Sciatic nerve (tissue), 2 donors: ENCODE data around the gene SACS. TPM values are rescaled to one million over a fixed set of nuclear protein-coding genes. Genes with fewer than 3 reads are reported as not detected.
A peak's percentile ranks its signal among the peaks of the same experiment; 100 is the strongest.

Experiments
- ATAC-seq: fragments of 200-7000 bp; cut with Tn5 transposase; one replicate; pipeline ENCODE4 v1.9.1; 2020; ENCODE audit warnings: mild to moderate bottlenecking, moderate library complexity
- DNase-seq: peaks from one replicate; pipeline ENCODE4 v3.0.0-alpha.2; 2020; ENCODE audit warnings: low spot score
- intact Hi-C: fragments of 100-400 bp; cut with DNase I; formaldehyde crosslinking; loops from one replicate; pipeline ENCODE4 v1.14.2; 2022
- total RNA-seq: library from RNA; stranded (reverse); fragmentation: NEBNext Ultra II Directional; extraction: Animal tissue kit (Norgen Biotek cat#: 25700); gene quantifications from one replicate; pipeline ENCODE4 v1.2.1, GENCODE V29; 2021
- donor health status: DM: no; HTN: no; CAD: no.
- donor health status: DM: no; HTN: no; CAD: no.

SACS gene
- total RNA-seq, 1 donor from 2014 or later = 18.1 TPM

DNA sequence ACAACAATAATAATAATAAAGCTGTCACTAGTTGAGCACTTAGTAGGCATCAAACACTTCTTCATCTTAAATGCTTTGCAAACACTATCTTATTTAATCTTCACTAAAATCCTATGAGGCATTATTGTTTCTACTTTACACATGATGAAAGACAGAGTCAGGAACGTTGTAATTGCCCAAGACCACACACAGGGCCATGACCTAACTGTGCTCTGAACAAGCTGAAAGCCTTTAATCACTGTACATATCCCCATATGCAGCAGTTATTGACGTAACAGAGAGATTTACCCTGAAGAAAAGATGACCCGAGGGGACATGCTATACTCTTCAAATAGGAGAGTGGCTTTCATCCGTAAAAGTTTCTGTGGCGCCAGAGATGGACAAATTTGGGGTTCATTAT, 53.0 kb downstream of the SACS start:
- DNase-seq = no peak
- no peak for ATAC-seq
- intact Hi-C loops = no loop called here

DNA sequence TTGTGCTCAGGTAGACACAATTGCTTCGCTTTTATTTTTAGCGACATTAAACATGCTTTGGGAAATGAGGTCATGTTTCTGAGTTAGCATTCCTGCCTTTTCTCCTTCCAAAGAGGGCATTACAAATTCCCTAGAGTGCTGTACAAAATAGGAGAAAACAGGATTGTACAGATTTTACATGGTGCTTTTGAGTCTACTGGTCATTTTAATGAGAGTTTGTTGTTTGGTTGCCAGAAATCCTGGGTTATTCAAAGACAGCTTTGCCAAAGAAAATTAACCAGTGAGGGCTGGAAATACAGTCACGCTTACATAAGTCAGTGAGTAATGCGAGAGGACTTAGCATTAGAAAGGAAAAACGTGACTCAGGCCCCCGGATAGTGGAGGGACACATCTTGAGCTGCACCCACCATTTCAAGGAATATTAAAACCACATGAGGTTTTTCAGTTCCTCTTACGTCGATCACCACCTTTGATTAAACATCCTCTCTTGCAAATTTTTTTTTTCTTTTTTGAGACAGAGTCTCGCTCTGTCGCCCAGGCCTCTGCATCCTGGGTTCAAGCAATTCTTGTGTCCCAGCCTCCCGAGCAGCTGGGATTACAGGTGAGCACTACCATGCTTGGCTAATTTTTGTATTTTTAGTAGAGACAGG, 55.4 kb downstream of the SACS start:
- intact Hi-C loops = no loop called here
- ATAC-seq (peak; percentile 64), DNase-seq (no peak)

DNA sequence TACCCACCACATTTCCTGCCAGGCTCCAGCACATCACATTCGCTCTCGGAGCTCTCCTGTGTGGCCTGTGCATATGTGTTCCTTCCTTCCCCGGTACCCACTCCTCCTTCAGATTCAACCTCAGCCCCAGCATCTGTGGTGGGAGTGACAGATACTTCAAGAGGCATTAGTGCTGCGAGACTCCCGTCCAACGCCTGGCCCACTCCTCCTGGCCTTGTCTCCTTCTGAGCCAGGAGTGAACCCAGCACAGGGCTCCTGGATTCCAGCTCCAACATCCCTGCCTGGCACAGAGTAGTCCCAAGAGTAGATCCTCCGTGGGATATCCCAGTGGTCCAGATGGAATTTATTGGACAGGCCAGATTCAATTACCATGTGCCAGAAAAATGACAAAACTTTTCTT, 55.9 kb downstream of the SACS start:
- intact Hi-C loops = no loop called here
- no peak for DNase-seq
- ATAC-seq = no peak

DNA sequence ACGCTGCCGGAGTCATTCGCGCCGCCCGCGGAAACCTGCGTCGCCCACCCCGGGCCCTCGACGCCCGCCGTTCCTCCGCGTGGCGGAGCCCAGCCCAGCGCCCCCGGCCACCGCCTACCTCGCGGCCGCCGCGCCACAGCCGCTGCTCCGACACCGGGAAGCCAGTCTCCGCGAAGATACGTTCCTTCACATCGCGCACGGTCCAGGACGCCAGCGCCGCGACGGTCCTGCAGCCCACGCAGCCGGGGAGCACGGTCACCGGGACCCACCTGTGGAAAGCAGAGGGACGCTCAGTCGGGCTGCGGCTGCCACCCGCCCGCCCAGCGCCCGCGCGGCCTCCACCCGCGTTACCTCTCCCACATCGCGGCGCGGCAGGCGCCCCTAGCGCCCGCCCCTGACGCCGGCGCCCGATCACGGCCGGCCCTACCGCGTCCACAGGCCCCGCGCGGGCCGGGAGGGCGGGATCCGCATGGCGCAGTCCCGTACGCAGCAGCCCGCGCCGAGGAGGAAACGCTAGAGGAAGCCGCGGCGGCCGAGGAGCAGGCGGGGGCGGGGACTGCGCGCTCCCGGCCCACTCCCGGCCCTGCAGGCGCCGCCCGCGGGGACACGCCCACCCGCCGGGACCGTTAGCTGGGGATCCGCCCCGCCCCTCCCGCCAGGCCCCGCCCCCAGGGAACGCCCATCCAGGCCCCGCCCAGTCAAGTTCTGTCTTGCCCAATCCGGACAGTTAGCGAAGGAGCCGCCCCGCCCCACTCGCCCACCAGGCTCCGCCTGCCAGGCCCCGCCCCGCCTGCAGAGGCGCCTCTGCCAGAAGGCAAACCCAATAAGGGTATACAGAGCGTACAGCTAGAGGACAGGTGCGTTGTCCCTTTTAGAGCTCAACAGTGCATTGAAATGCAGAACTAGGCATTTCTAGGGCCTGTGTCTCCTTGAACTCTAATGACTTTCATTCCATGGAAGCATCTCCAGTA, 58.2 kb downstream of the SACS start:
- ATAC-seq (peak; percentile 97), DNase-seq (peak; percentile 98)
- intact Hi-C loops = no loop called here

DNA sequence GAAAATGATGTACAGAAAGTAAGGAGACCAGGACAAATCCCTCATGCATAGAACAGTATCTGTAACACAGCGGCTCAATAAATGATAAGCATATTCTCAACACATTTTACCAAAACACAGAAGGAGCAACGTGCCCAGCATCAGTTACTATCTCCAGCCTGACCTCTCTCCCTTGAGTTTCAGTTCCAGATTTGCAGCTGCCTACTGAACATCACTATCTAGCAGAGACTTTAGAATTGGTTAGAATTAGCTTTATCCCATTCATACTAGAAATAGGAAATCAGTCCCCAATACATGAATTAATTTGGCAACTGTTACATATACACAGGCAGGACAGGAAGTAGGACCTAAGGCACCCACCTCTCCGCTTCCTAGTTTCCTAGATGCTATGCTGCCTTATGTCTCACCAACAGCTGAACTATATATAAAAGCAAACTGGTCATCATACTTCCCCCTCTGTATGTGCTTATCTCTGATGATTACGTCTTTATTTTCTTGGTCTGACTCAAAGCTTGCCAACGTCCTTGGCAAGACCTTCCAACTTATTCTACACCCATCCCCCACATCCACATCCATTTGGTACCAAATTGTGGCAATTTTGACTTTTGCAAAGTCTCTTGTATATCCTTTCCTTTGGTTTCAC, 61.1 kb downstream of the SACS start:
- intact Hi-C loops = no loop called here

DNA sequence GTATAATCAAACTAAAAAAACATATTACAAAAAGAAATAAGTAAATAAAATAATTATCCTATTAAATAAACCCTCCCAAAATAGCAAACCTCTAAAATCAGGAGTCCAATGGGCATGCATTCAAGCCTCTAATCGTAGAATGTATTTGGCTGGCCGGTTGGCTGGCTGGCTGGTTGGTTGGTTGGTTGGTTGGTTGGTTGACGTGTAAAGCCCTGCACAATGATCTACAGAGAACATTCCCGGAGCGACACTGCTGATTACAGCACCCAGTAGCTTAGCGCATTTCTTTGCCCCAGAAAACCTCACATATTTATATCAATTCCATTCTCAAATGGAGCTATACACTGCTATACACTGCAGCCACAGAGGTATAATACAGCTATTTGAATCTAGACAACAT, 65.6 kb downstream of the SACS start:
- DNase-seq = no peak
- intact Hi-C loops = no loop called here
- no peak for ATAC-seq

More for the DNA sequence above, 61.1 kb downstream of the SACS start:
- no peak for ATAC-seq
- DNase-seq = no peak

DNA sequence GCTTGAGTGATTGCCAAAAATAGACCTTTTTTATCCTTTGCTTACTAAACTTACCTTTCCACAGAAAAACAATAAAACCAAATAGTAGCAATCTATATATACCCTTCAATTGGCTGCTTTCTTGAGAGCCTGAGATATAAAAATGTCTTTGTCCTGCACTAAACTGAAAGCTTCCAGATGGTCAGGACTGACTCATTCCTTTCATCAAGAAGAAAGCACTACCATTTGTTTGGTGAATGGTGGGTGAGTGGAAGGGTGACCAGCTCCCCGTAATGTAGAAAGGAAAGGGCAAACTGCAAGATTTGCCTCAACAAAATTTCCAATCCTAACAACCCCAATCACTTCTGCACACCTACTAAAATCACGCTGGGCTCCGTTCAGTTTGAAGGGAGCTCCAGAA, 67.8 kb downstream of the SACS start:
- ATAC-seq (no peak), DNase-seq (no peak)
- intact Hi-C loops = no loop called here

DNA sequence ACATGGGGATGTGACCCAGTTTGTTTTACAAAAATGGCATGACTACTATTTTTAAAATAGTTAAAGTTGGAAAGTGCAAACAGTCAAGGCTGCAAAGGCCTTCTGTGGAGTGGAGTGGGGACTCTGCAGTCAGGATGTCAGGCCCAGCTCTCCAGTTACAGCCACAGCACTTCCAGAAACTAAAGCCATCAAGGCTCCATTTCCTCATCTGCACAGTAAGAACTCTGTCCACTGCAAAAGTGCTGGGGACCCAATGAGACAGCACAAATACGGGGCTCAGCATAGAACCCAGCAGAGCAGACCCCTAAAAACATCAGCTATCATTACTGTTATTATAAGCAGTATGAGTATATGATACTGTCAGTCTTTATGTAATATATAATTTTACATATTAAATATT, 73.6 kb downstream of the SACS start:
- ATAC-seq (no peak), DNase-seq (no peak)
- intact Hi-C loops = no loop called here

DNA sequence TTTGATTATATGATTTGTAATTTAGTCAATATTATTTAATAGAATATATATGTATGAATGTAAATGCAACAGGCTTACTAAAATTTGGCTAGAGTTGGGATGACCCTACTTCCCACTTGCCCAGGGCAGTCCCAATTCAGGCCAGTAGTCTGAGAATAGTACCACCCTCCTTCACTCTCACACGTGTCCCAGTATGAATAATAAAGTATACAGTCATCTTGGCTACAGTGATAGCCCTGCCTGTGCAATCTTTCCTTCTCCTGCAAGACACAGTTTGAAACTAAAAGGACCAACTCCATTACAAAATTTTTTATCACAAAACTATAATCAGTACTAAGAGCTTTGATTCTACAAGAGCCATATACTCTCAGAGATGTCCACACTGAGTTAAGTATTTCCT, 76.2 kb downstream of the SACS start:
- intact Hi-C loops = no loop called here
- ATAC-seq (no peak), DNase-seq (no peak)

DNA sequence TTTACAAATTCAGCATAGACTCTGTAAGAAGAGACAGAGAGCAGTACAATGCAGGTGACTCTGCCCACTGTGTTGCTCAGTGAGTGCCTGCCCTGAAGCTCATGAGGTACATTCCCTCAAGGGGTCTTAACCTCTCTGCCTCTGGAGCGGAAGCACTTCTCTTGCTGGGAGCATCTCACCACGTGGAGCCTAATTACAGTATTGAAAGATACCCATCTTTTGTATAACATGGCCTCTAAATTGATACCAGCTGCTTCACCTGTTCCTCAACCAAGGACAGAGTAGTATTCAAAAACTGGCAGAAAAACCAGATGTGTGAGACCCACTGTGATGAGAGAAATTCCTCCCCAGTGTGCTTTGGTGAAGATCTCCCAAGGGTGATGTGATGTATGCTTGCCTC, 77.1 kb downstream of the SACS start:
- intact Hi-C loops = no loop called here
- ATAC-seq (no peak), DNase-seq (no peak)

DNA sequence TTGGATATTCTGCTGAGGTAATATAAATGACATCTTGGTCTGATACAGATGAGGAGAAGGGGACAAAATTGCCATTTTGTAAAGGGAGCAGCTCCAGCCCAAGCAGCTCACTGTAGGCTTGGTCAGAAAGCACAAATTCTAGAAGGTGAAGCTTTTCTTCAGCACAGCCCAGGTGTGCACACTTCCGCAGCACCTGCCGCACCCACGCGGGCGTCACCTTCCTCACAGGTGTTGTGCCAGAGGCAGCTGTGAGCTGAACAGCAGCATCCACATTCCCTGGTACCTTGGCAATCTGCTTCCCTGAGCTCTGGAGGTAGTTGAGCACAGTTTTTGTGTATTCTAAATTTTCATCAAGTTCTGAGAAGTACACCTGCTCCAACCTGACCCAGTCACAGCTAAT, 79.0 kb downstream of the SACS start:
- intact Hi-C loops = no loop called here
- DNase-seq = no peak
- no peak for ATAC-seq

DNA sequence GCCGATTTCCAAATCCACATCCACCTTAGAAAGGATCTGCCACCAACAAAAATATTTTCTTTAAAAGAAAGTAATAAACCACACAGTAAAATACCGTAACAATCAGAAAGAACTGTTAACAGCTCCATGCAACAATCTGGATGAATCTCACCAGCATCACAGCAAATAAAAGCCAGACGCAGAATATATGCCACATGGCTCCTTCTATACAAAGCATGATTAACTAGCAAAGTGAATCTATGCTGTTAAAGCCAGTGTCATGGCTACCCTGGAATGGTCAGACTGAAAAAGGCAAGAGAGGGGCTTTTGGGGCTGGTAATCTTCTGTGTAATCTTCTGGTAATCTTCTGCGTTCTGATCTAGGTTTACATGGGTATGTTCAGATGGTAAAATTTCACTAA, 81.3 kb downstream of the SACS start:
- intact Hi-C loops = no loop called here
- DNase-seq (no peak), ATAC-seq (no peak)

DNA sequence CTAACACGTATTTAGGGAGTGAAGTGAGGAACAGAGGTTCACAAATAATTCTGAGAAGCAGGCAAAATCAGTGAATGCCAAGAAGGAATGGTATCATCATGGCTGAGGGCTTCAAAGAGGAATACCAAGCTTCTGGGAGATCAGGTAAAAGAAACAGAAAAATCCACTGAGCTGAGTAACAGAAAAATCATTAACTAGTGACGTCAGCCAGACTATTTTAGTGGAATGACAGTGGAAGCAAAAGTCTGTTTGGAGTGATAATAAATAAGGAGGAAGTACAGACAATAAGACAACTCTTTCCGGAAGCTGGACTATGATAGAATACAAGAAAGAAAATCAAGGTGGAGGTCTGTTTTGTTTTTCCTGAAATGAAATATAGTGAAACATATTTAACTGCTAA, 83.5 kb downstream of the SACS start:
- DNase-seq (no peak), ATAC-seq (no peak)
- intact Hi-C loops = no loop called here

DNA sequence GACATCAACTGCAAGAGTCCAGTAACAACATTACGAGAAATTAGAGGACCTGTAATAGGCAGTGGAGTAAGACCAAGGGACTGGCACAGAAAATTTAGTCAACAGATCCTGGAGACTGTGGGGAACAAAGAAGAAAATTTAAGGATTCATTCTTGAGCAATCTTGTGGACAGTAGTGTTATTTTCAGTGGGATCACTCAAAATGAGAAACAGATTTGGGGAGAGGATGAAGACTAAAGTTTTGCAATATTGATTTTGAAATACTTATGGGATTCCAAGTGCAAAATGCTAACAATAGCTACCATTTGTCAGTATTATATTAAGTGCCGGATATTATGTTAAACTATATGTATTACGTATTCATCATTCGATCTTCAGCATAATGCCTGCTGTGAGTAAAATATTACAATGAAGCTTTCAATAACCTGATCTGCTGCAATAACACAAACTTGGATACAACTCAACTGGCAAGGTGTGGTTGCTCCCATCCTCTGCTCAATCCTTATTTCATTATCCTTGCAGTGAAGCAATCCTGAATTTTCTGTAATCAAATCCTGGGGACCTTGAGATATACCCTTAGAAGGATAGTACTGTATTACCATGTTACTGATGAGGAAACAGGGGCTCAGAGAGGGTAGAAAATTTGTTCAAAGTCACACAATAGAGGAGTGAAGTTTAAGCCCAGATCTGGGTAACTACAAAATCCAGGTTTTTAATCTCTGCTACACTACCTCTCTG, 84.2 kb downstream of the SACS start:
- ATAC-seq (peak; percentile 92), DNase-seq (no peak)
- intact Hi-C loops = no loop called here

DNA sequence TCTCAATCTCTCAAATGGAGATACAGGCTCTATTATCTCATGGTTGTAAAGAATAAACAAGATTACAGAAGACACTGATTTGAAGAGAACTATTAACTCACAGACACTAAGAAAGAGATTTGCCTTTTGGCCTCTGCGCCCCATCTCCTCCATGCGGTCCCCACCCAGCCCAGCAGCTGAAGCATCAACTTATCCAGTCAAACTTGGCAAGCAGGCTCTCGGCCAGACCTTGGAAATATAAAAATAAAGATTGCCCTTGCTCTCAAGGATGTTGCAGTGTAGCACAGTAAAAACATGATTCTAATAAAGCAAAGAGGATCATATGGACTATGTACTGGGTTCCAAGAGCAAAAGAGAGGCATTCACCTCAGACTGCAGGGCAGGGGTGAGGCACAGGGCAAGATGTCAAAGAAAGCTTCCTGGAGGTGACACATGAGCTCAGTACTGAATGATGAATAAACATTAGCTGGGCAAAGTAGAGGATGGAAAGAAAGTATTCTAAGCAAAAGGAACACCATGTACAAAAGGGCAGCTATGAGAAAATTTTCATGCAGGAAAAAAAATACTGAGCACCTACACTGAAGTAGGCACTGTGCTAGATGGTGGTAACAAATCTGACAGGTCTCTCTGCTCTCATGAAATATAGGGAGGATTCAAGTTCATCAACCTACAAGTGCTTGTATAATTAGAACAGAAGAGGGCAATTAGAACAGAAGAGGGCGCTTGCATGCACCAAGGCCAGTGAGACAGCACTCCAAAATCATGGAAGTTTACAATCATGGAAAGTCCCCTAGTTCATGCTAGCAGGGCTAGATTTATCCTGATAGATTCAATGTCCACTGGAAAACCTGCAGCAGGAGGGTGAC, 85.0 kb downstream of the SACS start:
- ATAC-seq (peak; percentile 19), DNase-seq (no peak)
- intact Hi-C loops = no loop called here

DNA sequence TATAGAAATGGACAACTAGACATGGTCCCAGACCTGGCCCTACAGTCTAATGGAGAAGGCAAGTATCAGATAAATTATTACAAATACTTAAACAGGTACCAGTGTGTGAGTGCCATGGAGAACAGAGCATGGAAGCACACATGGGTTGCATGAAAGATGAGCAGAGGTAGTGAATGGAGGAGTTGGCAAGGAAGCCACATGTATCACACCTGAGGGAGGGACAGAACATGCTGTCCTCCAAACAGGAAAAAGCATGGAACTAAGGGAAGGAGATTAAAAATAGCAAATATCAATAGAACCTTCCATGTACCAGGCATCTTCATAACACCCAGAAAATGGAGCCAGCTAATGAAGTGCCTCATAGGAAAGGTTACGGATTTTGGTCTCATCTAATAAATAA, 85.9 kb downstream of the SACS start:
- intact Hi-C loops = no loop called here
- ATAC-seq (no peak), DNase-seq (no peak)

DNA sequence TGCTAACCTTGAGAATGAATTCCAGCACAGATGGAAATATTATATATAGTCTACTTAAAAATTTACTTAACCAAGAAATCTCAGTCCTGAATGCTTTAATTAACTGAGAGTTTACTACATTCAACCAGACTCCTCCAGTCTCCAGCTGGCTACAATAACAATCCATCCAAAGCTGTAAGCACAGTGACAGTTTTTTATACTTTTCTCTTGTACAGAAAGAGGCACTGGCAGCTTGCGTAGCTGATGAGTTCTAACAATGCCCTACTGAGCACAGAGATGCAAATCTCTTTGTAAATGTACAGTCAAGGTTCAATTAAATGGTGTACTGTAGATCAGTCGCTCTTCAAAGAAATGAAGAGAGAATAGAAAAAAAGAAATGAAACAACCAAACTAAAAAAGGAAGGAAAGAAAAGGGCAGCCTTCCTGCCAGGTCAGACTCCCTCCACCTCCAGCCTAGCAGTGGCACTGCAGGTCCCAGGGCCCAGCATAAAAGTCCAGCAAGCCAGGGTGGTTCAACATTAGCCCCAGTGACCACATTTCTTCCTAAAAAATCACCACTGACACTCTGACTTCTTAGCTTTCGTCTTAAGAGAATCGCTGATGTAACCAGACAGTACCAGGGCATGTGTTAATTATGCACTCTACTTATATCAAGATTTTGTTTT, 88.4 kb downstream of the SACS start:
- intact Hi-C loops = no loop called here

DNA sequence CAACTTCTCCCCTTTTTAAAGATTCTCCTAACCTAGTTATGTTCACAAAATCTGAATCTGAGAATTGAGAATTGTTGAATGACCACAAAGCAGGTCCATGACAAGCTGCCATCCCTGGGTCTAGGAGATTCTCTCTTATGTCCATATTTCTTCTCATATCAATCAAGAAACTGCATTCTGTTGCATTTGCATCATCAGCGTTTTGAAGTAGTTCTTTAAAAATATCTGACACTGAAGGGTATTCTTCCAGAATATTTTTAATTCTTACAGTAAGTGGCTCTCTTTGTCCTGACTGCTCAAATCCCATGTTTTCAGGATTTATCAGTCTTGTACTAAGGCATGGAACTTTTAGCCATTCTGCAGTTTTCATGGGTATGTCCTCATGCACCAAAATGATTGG, 94.3 kb downstream of the SACS start:
- ATAC-seq = no peak
- no peak for DNase-seq
- intact Hi-C loops = no loop called here

More for the DNA sequence above, 88.4 kb downstream of the SACS start:
- ATAC-seq (no peak), DNase-seq (no peak)
